Mesenchymal stem cell (in vitro differentiated cells and primary cell): ENCODE data around the gene PARP9.

Experiments
- DNase-seq: peaks from one replicate; pipeline ENCODE4 v3.0.0-alpha.2; 2013
- H2AFZ ChIP-seq: one replicate; pipeline ENCODE4 v1.6.1; 2013; ENCODE audit warnings: low read depth, mild to moderate bottlenecking, control low read depth, inconsistent platforms, low read length, moderate library complexity
- H2AK5ac ChIP-seq: 2 replicates; pipeline ENCODE4 v1.6.1; 2013; ENCODE audit warnings: low read length, moderate library complexity, mild to moderate bottlenecking, inconsistent platforms; ENCODE audit not compliant: severe bottlenecking
- H2BK120ac ChIP-seq: one replicate; pipeline ENCODE4 v1.6.1; 2013; ENCODE audit warnings: low read depth, mild to moderate bottlenecking, inconsistent platforms, low read length, moderate library complexity
- H2BK12ac ChIP-seq, 2 experiments: one replicate each; pipeline ENCODE4 v1.6.1; 2013; ENCODE audit warnings: inconsistent platforms in 2 of 2, low read length in 2 of 2, mild to moderate bottlenecking in 2 of 2, moderate library complexity in 2 of 2, control low read depth in 1 of 2
- H2BK15ac ChIP-seq: one replicate; pipeline ENCODE4 v1.6.1; 2013; ENCODE audit warnings: mild to moderate bottlenecking, low read depth, inconsistent platforms; ENCODE audit not compliant: poor library complexity, severe bottlenecking
- H2BK5ac ChIP-seq: 2 replicates; pipeline ENCODE4 v1.6.1; 2013; ENCODE audit warnings: low read depth, mild to moderate bottlenecking, low read length, control low read depth, inconsistent platforms; ENCODE audit not compliant: poor library complexity, severe bottlenecking
- H3K14ac ChIP-seq, 2 experiments: one replicate each; pipeline ENCODE4 v1.6.1; 2013; ENCODE audit warnings: inconsistent platforms in 2 of 2, low read length in 2 of 2, control low read depth in 1 of 2, mild to moderate bottlenecking in 1 of 2, moderate library complexity in 1 of 2
- H3K18ac ChIP-seq, 2 experiments: one replicate each; pipeline ENCODE4 v1.6.1; 2013; ENCODE audit warnings: inconsistent platforms in 2 of 2, low read length in 2 of 2, control low read depth in 1 of 2, low read depth in 1 of 2, mild to moderate bottlenecking in 1 of 2
- H3K23ac ChIP-seq, 2 experiments: one replicate each; pipeline ENCODE4 v1.6.1; 2013; ENCODE audit warnings: inconsistent platforms in 2 of 2, low read length in 2 of 2, mild to moderate bottlenecking in 2 of 2, moderate library complexity in 2 of 2, control low read depth in 1 of 2
- H3K27ac ChIP-seq: 2 replicates; pipeline ENCODE4 v1.5.1; 2013; ENCODE audit warnings: mild to moderate bottlenecking, moderate library complexity, low read length, control low read depth, inconsistent platforms; ENCODE audit not compliant: poor library complexity, severe bottlenecking
- H3K27me3 ChIP-seq, 2 experiments: 2 replicates each; pipeline versions ENCODE4 v1.6.1 to v1.7.0; 2013; ENCODE audit warnings: low read length in 2 of 2, mild to moderate bottlenecking in 2 of 2, moderate library complexity in 2 of 2, control low read depth in 1 of 2, inconsistent platforms in 1 of 2; ENCODE audit not compliant: control insufficient read depth in 1 of 2, insufficient read depth in 1 of 2
- H3K36me3 ChIP-seq, 2 experiments: 2 replicates each; pipeline versions ENCODE4 v1.6.1 to v1.7.0; 2013; ENCODE audit warnings: low read length in 2 of 2, control low read depth in 1 of 2, inconsistent platforms in 1 of 2, low read depth in 1 of 2, mild to moderate bottlenecking in 1 of 2; ENCODE audit not compliant: insufficient read depth in 2 of 2, control insufficient read depth in 1 of 2
- H3K4ac ChIP-seq, 2 experiments: one replicate each; pipeline ENCODE4 v1.6.1; 2013; ENCODE audit warnings: inconsistent platforms in 2 of 2, low read length in 2 of 2, mild to moderate bottlenecking in 2 of 2, moderate library complexity in 2 of 2, control low read depth in 1 of 2, low read depth in 1 of 2
- H3K4me1 ChIP-seq: 2 replicates; pipeline ENCODE4 v1.6.1; 2013; ENCODE audit warnings: low read depth, low read length, control low read depth; ENCODE audit not compliant: control insufficient read depth, insufficient read depth
- H3K4me2 ChIP-seq: 2 replicates; pipeline ENCODE4 v1.6.1; 2013; ENCODE audit warnings: low read length, mild to moderate bottlenecking, inconsistent platforms; ENCODE audit not compliant: poor library complexity, severe bottlenecking
- H3K4me3 ChIP-seq, 2 experiments: 2 replicates each; pipeline versions ENCODE4 v1.5.1 to v1.7.0; 2013; ENCODE audit warnings: low read length in 2 of 2, mild to moderate bottlenecking in 2 of 2, control low read depth in 1 of 2, low read depth in 1 of 2; ENCODE audit not compliant: insufficient read depth in 1 of 2
- H3K79me1 ChIP-seq: replicated peaks from 2 replicates; pipeline ENCODE4 v1.6.1; 2013; ENCODE audit warnings: mild to moderate bottlenecking, control low read depth, low read length, inconsistent platforms; ENCODE audit not compliant: poor library complexity, severe bottlenecking
- H3K9ac ChIP-seq: 2 replicates; pipeline ENCODE4 v1.7.0; 2013; ENCODE audit warnings: mild to moderate bottlenecking, low read length, moderate library complexity
- H3K9me3 ChIP-seq: 2 replicates; pipeline ENCODE4 v1.7.0; 2013; ENCODE audit warnings: mild to moderate bottlenecking, low read length; ENCODE audit not compliant: control insufficient read depth
- H4K8ac ChIP-seq: one replicate; pipeline ENCODE4 v1.6.1; 2013; ENCODE audit warnings: inconsistent platforms, mild to moderate bottlenecking, low read length, moderate library complexity
- H4K91ac ChIP-seq: one replicate; pipeline ENCODE4 v1.6.1; 2013; ENCODE audit warnings: mild to moderate bottlenecking, low read length, inconsistent platforms
- WGBS: methylation state at CpG from one replicate; pipeline ENCODE4 v1.1.7; 2013; ENCODE audit warnings: mixed read lengths; 5-methylcytosine and 5-hydroxymethylcytosine counted together

Gene PARP9

GRCh38 chr3:122548619-122549018 is 15.5 kb downstream of the PARP9 start:
- no peaks in the 10 kb centered on the region for H3K27me3 ChIP-seq
- H2AFZ ChIP-seq, result no peak overlapping the region
- no peak overlapping the region for H4K91ac ChIP-seq
- H3K4me2 ChIP-seq, result no peak overlapping the region
- no peak overlapping the region for H3K14ac ChIP-seq
- no peak overlapping the region for H2BK5ac ChIP-seq
- H4K8ac ChIP-seq, result no peak overlapping the region
- no peak overlapping the region for H3K4me3 ChIP-seq
- H3K9ac ChIP-seq, result no peak overlapping the region
- no peak for DNase-seq
- H2BK15ac ChIP-seq, result no peak overlapping the region
- H3K36me3 ChIP-seq, result peaks cover 9 to 91% of the 10 kb centered on the region in 2 experiments
- WGBS, result no CpG with 5 or more reads among the region's 1 CpG
- no peak overlapping the region for H2BK12ac ChIP-seq
- H3K79me1 ChIP-seq, result peaks cover 2% of the 10 kb centered on the region
- no peak overlapping the region for H2BK120ac ChIP-seq
- H3K4me1 ChIP-seq, result no peaks in the 10 kb centered on the region
- no peak overlapping the region for H3K23ac ChIP-seq
- no peak overlapping the region for H3K18ac ChIP-seq
- H3K27ac ChIP-seq, result no peak overlapping the region
- no peak overlapping the region for H3K4ac ChIP-seq
- no peaks in the 10 kb centered on the region for H3K9me3 ChIP-seq
- no peak overlapping the region for H2AK5ac ChIP-seq

DNA sequence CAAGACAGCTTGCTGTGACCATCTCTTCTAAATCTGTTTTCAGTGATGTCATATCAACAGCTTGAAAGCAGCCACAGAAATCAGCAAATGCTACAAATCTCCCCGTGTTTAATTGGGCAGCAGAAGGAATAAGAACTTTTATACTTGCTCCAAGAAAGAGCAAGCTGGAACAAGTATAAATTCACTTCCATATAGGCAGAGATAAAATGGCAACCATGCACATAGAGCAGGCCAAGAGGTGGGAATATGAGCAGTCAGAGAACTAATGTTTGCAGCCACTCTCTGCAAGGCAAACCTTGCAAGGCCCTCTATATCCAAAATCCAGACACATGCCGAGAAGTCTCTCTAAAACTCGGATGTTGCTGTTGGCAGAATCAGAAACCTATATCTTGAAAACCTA is 16.0 kb downstream of the PARP9 start:
- no peak overlapping the region for H4K8ac ChIP-seq
- peaks cover 9 to 88% of the 10 kb centered on the region in 2 experiments for H3K36me3 ChIP-seq
- H3K4ac ChIP-seq, result no peak overlapping the region
- DNase-seq, result no peak
- no peak overlapping the region for H3K27ac ChIP-seq
- H2BK120ac ChIP-seq, result no peak overlapping the region
- no peak overlapping the region for H2BK12ac ChIP-seq
- H4K91ac ChIP-seq, result no peak overlapping the region
- H3K4me3 ChIP-seq, result no peak overlapping the region
- H3K27me3 ChIP-seq, result no peaks in the 10 kb centered on the region
- H3K4me1 ChIP-seq, result no peaks in the 10 kb centered on the region
- H3K9me3 ChIP-seq, result no peaks in the 10 kb centered on the region
- H3K4me2 ChIP-seq, result no peak overlapping the region
- no peak overlapping the region for H3K9ac ChIP-seq
- no peak overlapping the region for H2BK15ac ChIP-seq
- H3K23ac ChIP-seq, result no peak overlapping the region
- no peak overlapping the region for H3K18ac ChIP-seq
- H2BK5ac ChIP-seq, result no peak overlapping the region
- no peak overlapping the region for H2AK5ac ChIP-seq
- 94% methylated on average over 3 of the region's 3 CpGs for WGBS
- H3K14ac ChIP-seq, result no peak overlapping the region
- peaks cover under 1% of the 10 kb centered on the region for H3K79me1 ChIP-seq
- H2AFZ ChIP-seq, result no peak overlapping the region

- Histone ChIP-seq H3K4me3 (no peak overlapping the region), H3K4ac (no peak overlapping the region), H2AK5ac (no peak overlapping the region), H2AFZ (no peak overlapping the region), H3K27me3 (no peaks in the 10 kb centered on the region), H3K79me1 (no peaks in the 10 kb centered on the region), H2BK5ac (no peak overlapping the region), H3K14ac (no peak overlapping the region), H3K36me3 (peaks cover 3 to 77% of the 10 kb centered on the region in 2 experiments), H2BK12ac (no peak overlapping the region), H2BK120ac (no peak overlapping the region), H3K9me3 (no peaks in the 10 kb centered on the region), H3K9ac (no peak overlapping the region), H2BK15ac (no peak overlapping the region), H3K27ac (no peak overlapping the region), H4K91ac (no peak overlapping the region), H4K8ac (no peak overlapping the region), H3K4me2 (no peak overlapping the region), H3K4me1 (no peaks in the 10 kb centered on the region), H3K18ac (no peak overlapping the region), H3K23ac (no peak overlapping the region)
- no peak for DNase-seq
- 100% methylated on average over 3 of the region's 5 CpGs for WGBS
Measured at GRCh38 chr3:122546151-122546550, 17.9 kb downstream of the PARP9 start.

DNA sequence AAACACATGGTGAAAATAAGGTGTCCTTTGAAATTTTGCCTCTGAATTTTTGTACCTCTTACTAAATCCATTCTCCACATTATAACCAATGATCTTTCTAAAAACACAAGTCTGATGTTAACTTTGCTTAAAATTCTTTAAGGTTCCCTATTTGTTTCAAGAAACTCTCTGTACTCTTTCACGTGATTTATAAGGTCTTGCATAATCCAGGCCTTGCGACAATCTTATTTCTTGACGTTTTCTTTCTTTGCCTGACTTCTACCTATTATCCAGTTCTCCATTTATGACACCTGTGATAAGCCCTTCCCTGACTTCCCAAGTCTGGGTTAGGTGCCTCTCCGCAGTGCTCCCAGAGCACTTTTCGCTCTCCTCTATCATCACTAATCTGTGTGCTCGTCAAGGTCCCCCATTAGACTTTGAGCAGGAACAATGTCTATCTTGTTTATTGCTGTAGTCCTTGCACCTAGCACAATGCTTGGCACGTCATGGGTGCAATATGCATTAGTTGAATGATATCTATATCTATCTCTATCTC is 25.1 kb downstream of the PARP9 start:
- 95% methylated on average over 7 of the region's 7 CpGs for WGBS
- Histone ChIP-seq H4K8ac (no peak overlapping the region), H2BK5ac (no peak overlapping the region), H3K18ac (no peak overlapping the region), H3K23ac (no peak overlapping the region), H2BK12ac (no peak overlapping the region), H2AK5ac (no peak overlapping the region), H2BK120ac (no peak overlapping the region), H3K9me3 (no peaks in the 10 kb centered on the region), H2AFZ (no peak overlapping the region), H3K14ac (no peak overlapping the region), H3K27ac (no peak overlapping the region), H3K4ac (no peak overlapping the region), H2BK15ac (no peak overlapping the region), H3K79me1 (no peaks in the 10 kb centered on the region), H3K9ac (no peak overlapping the region), H3K4me3 (no peak overlapping the region), H3K27me3 (no peaks in the 10 kb centered on the region), H3K4me1 (no peaks in the 10 kb centered on the region), H3K4me2 (no peak overlapping the region), H3K36me3 (peaks cover 0 to 83% of the 10 kb centered on the region in 2 experiments), H4K91ac (no peak overlapping the region)
- no peak for DNase-seq
